ENCODE results near the gene UQCRFS1. TPM values are rescaled to one million over a fixed set of nuclear protein-coding genes. Genes with fewer than 3 reads are reported as not detected.

Gene UQCRFS1
- polyA plus RNA-seq, 1 experiment: 32.8 TPM

GRCh38 chr19:29247872-29248271, 34.9 kb upstream of the UQCRFS1 start:
- Histone ChIP-seq H3K36me3 (ENCODE audit: control insufficient read depth, insufficient read depth, low read length) (no peaks in the 10 kb centered on the region), H3K4me3 (ENCODE audit: low read depth, low read length) (no peak overlapping the region), H3K27me3 (ENCODE audit: control insufficient read depth, insufficient read depth, low read length) (no peaks in the 10 kb centered on the region)
- CTCF ChIA-PET: interaction anchor here (0.6 to 1.7 kb wide), 3 partner anchors 11 to 17 kb away, joined by 3 to 5 read pairs (median 4); no protein-coding TSS in a partner anchor
- DNase-seq (ENCODE audit: low read depth): no peak
- TF ChIP-seq CTCF (IDR thresholded peaks at IDR 0.05; ENCODE audit: insufficient read depth, low read depth, low read length): no peak
- POLR2A ChIA-PET: no interaction called here

GRCh38 chr19:29247471-29247870, 34.5 kb upstream of the UQCRFS1 start:
- DNase-seq (ENCODE audit: low read depth): no peak
- ChIA-PET POLR2A (no interaction called here), CTCF (interaction anchor here (1.7 kb wide), 1 partner anchor 17 kb away, joined by 4 read pairs; no protein-coding TSS in a partner anchor)
- Histone ChIP-seq H3K36me3 (ENCODE audit: control insufficient read depth, insufficient read depth, low read length) (no peaks in the 10 kb centered on the region), H3K4me3 (ENCODE audit: low read depth, low read length) (no peak overlapping the region), H3K27me3 (ENCODE audit: control insufficient read depth, insufficient read depth, low read length) (no peaks in the 10 kb centered on the region)
- TF ChIP-seq CTCF (IDR thresholded peaks at IDR 0.05; ENCODE audit: insufficient read depth, low read depth, low read length): no peak

GRCh38 chr19:29247051-29247450, 34.1 kb upstream of the UQCRFS1 start:
- no peak for TF ChIP-seq CTCF (IDR thresholded peaks at IDR 0.05; ENCODE audit: insufficient read depth, low read depth, low read length)
- POLR2A ChIA-PET: no interaction called here
- Histone ChIP-seq H3K4me3 (ENCODE audit: low read depth, low read length) (no peak overlapping the region), H3K36me3 (ENCODE audit: control insufficient read depth, insufficient read depth, low read length) (no peaks in the 10 kb centered on the region), H3K27me3 (ENCODE audit: control insufficient read depth, insufficient read depth, low read length) (no peaks in the 10 kb centered on the region)
- DNase-seq (ENCODE audit: low read depth): no peak
- CTCF ChIA-PET: interaction anchor here (1.7 kb wide), 1 partner anchor 18 kb away, joined by 4 read pairs; no protein-coding TSS in a partner anchor

- POLR2A ChIA-PET: no interaction called here
- H3K4me3 ChIP-seq (ENCODE audit: low read depth, low read length): no peak overlapping the region
- H3K27me3 ChIP-seq (ENCODE audit: control insufficient read depth, insufficient read depth, low read length): no peaks in the 10 kb centered on the region
- DNase-seq (ENCODE audit: low read depth): no peak
- CTCF ChIA-PET: interaction anchor here (0.8 kb wide), 1 partner anchor 17 kb away, joined by 3 read pairs; no protein-coding TSS in a partner anchor
- H3K36me3 ChIP-seq (ENCODE audit: control insufficient read depth, insufficient read depth, low read length): no peaks in the 10 kb centered on the region
- TF ChIP-seq CTCF (IDR thresholded peaks at IDR 0.05; ENCODE audit: insufficient read depth, low read depth, low read length): no peak
Observed at GRCh38 chr19:29245215-29245614, 32.3 kb upstream of the UQCRFS1 start.

GRCh38 chr19:29241324-29241723, 28.4 kb upstream of the UQCRFS1 start:
- Histone ChIP-seq H3K27me3 (ENCODE audit: control insufficient read depth, insufficient read depth, low read length) (no peaks in the 10 kb centered on the region), H3K4me3 (ENCODE audit: low read depth, low read length) (no peak overlapping the region), H3K36me3 (ENCODE audit: control insufficient read depth, insufficient read depth, low read length) (no peaks in the 10 kb centered on the region)
- POLR2A ChIA-PET: no interaction called here
- TF ChIP-seq CTCF (IDR thresholded peaks at IDR 0.05; ENCODE audit: insufficient read depth, low read depth, low read length): no peak
- DNase-seq (ENCODE audit: low read depth): no peak
- CTCF ChIA-PET: interaction anchor here (3.4 kb wide), 1 partner anchor 22 kb away, joined by 9 read pairs; no protein-coding TSS in a partner anchor

All from BJ (cell line).